GM23338 (cell line): Measurements from ENCODE around the gene BTNL9. TPM values are rescaled to one million over a fixed set of nuclear protein-coding genes. Genes with fewer than 3 reads are reported as not detected.
A peak's percentile ranks its signal among the peaks of the same experiment; 100 is the strongest.

Experiments
- ATAC-seq: fragments of 200-7000 bp; cut with Tn5 transposase; 3 replicates; pipeline ENCODE4 v1.9.1; 2020
- DNase-seq: peaks from one replicate; pipeline ENCODE4 v3.0.0-alpha.2; 2015; ENCODE audit warnings: low spot score
- H2AFZ ChIP-seq: fragments of 200-600 bp; sonication (generic); 2 replicates; pipeline ENCODE4 v1.8.0; 2016; ENCODE audit warnings: antibody characterized with exemption, mild to moderate bottlenecking, moderate library complexity
- H3F3A ChIP-seq: fragments of 200-600 bp; sonication (generic); replicated peaks from 2 replicates; pipeline ENCODE4 v1.8.0; 2017; ENCODE audit warnings: antibody characterized with exemption, mixed run types, low read depth
- H3K27ac ChIP-seq: fragments of 200-600 bp; sonication (generic); 2 replicates; pipeline ENCODE4 v1.6.1; 2016; ENCODE audit warnings: low read depth
- H3K27me3 ChIP-seq: fragments of 200-600 bp; sonication (generic); 2 replicates; pipeline ENCODE4 v1.8.0; 2016; ENCODE audit warnings: mild to moderate bottlenecking, mixed run types, moderate library complexity; ENCODE audit not compliant: insufficient read depth
- H3K36me3 ChIP-seq: fragments of 200-600 bp; sonication (generic); 2 replicates; pipeline ENCODE4 v1.8.0; 2016; ENCODE audit warnings: mild to moderate bottlenecking; ENCODE audit not compliant: insufficient read depth
- H3K4me1 ChIP-seq: fragments of 200-600 bp; sonication (generic); 2 replicates; pipeline ENCODE4 v1.8.0; 2016; ENCODE audit warnings: mild to moderate bottlenecking, moderate library complexity; ENCODE audit not compliant: insufficient read depth
- H3K4me2 ChIP-seq: fragments of 200-600 bp; sonication (generic); 2 replicates; pipeline ENCODE4 v1.7.1; 2017; ENCODE audit warnings: mixed run types
- H3K4me3 ChIP-seq: fragments of 200-600 bp; sonication (generic); 2 replicates; pipeline ENCODE4 v1.6.1; 2016; ENCODE audit warnings: mixed run types
- H3K79me2 ChIP-seq: fragments of 200-600 bp; sonication (generic); replicated peaks from 2 replicates; pipeline ENCODE4 v1.8.0; 2017; ENCODE audit warnings: mild to moderate bottlenecking; ENCODE audit not compliant: insufficient read depth
- H3K9me2 ChIP-seq: fragments of 200-600 bp; sonication (generic); 2 replicates; pipeline ENCODE4 v1.8.0; 2017; ENCODE audit not compliant: insufficient read depth
- H4K20me1 ChIP-seq: fragments of 200-600 bp; sonication (generic); replicated peaks from 2 replicates; pipeline ENCODE4 v1.8.0; 2017; ENCODE audit warnings: mild to moderate bottlenecking; ENCODE audit not compliant: insufficient read depth
- H3K27ac Mint-ChIP-seq: 2 replicates; pipeline ENCODE4 v1.8.0; 2020; ENCODE audit warnings: inconsistent platforms, mild to moderate bottlenecking, moderate library complexity, mixed read lengths
- H3K27me3 Mint-ChIP-seq: 3 replicates; pipeline ENCODE4 v1.8.0; 2022; ENCODE audit warnings: low read depth, mild to moderate bottlenecking, moderate library complexity, mixed read lengths, inconsistent platforms; ENCODE audit not compliant: insufficient read depth, poor library complexity
- H3K36me3 Mint-ChIP-seq: 3 replicates; pipeline ENCODE4 v1.8.0; 2021; ENCODE audit warnings: low read depth, mild to moderate bottlenecking, inconsistent platforms, moderate library complexity, mixed read lengths
- H3K4me1 Mint-ChIP-seq: 3 replicates; pipeline ENCODE4 v1.8.0; 2020; ENCODE audit warnings: mild to moderate bottlenecking, inconsistent platforms, mixed read lengths
- H3K4me3 Mint-ChIP-seq: 3 replicates; pipeline ENCODE4 v1.8.0; 2021; ENCODE audit warnings: moderate library complexity, mild to moderate bottlenecking, inconsistent platforms, mixed read lengths
- H3K9me3 Mint-ChIP-seq: 3 replicates; pipeline ENCODE4 v1.8.0; 2020; ENCODE audit warnings: moderate library complexity, mild to moderate bottlenecking, inconsistent platforms, mixed read lengths
- CREB1 ChIP-seq: fragments of 250-450 bp; sonication (Bioruptor Pico); IDR thresholded peaks from 2 replicates; pipeline ENCODE4 v1.5.0; 2020; ENCODE audit warnings: low read depth, mild to moderate bottlenecking, moderate library complexity
- EZH2 ChIP-seq: fragments of 200-600 bp; sonication (generic); IDR thresholded peaks from one replicate; pipeline ENCODE4 v1.8.0; 2017; ENCODE audit warnings: antibody characterized with exemption, mild to moderate bottlenecking, low read depth; ENCODE audit not compliant: unreplicated experiment
- EZH2phosphoT487 ChIP-seq: fragments of 200-600 bp; sonication (generic); IDR thresholded peaks from one replicate; pipeline ENCODE4 v1.8.1; 2018; ENCODE audit warnings: antibody characterized with exemption; ENCODE audit not compliant: unreplicated experiment
- JUNB ChIP-seq: IDR thresholded peaks from one replicate; pipeline ENCODE4 v1.6.1; 2016; ENCODE audit warnings: antibody characterized with exemption; ENCODE audit not compliant: unreplicated experiment
- POLR2AphosphoS5 ChIP-seq: IDR thresholded peaks from 2 replicates; pipeline ENCODE4 v1.6.1; 2016; ENCODE audit warnings: antibody characterized with exemption, low read depth
- STAT1 ChIP-seq: IDR thresholded peaks from one replicate; pipeline ENCODE4 v1.6.1; 2016; ENCODE audit warnings: antibody characterized with exemption; ENCODE audit not compliant: unreplicated experiment
- ZNF331 ChIP-seq: fragments of 250-450 bp; sonication (Bioruptor Pico); IDR thresholded peaks from 2 replicates; pipeline ENCODE4 v1.5.0; 2020; ENCODE audit warnings: low read depth, mild to moderate bottlenecking, moderate library complexity
- polyA plus RNA-seq: library from polyadenylated mRNA; unstranded; fragments of >200 nt; fragmentation: Nextera tagmentation; extraction: Ambion mirVana; gene quantifications from 2 replicates; pipeline ENCODE4 v1.2.1, GENCODE V29; 2016
- total RNA-seq: library from RNA; depleted of rRNA; stranded (reverse); fragments of >200 nt; shearing (Covaris generic); gene quantifications from 2 replicates; pipeline ENCODE4 v1.2.3, GENCODE V29; 2014
- TF ChIP-seq, protein P1 (sequence below): fragments of 250-450 bp; sonication (Bioruptor Pico); IDR thresholded peaks from 2 replicates; pipeline ENCODE4 v1.5.0; 2020; ENCODE audit warnings: mild to moderate bottlenecking, moderate library complexity

Gene BTNL9
- total and polyA plus RNA-seq, 2 experiments from 2014 or later: 0.21 to 3.4 TPM

DNA sequence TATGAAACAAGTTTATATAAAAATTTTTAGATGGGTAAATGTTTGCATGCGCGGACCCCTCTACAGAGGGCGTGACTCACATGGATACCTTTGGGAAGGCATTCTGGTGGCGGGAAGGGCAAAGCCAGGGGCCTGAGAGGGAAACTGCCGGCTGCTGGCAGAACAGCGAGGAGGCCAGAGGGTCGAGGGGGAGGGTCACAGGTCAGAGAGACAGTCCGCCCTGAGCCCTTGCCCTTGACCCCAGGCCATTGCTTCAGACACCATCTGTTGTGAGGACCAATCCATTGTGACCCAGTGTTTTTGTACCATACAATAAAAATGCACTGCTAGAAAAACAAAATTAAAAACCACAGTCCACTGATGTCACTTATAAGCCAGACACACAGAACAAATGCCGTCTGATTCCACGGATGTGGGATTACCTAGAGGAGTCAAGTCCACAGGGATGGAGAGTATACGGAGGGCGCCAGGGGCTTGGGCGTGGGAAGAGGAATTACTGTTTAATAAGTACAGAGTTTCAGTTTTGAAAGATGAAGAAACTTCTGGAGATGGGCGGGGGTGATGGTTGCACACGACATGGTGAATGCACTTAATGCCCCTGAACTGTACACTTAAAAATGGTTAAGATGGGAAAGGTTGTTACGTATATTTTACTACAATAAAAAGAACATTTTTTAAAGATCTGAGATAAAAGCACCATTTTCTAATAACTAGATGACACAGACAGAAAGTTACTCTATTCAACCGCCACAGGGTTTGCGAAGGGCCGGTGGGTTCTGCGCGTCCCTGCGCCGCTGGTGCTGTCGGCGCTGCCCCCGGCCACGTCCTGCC lies 12.0 kb downstream of the BTNL9 start:
- peak; percentile 22 for ATAC-seq
- Histone ChIP-seq H2AFZ (peak overlapping the region; percentile 98), H3K79me2 (no peaks in the 10 kb centered on the region), H3K4me2 (peak overlapping the region; percentile 84), H3F3A (0 out of 2 replicates have a peak, but pooled peaks cover 9% of the 10 kb centered on the region), H3K36me3 (no peaks in the 10 kb centered on the region), H3K27ac (no peak overlapping the region), H3K27me3 (peaks cover 88% of the 10 kb centered on the region), H3K9me2 (no peaks in the 10 kb centered on the region), H4K20me1 (peaks cover 5% of the 10 kb centered on the region), H3K4me1 (peaks cover 20% of the 10 kb centered on the region), H3K4me3 (peak overlapping the region; percentile 82)
- Mint-ChIP-seq H3K4me3 (peak overlapping the region; percentile 72), H3K36me3 (no peaks in the 10 kb centered on the region; the same call in 2 of the 3 replicates), H3K4me1 (peaks cover 18% of the 10 kb centered on the region), H3K27ac (no peak overlapping the region), H3K27me3 (peaks cover 68% of the 10 kb centered on the region), H3K9me3 (no peaks in the 10 kb centered on the region; the same call in 2 of the 3 replicates)
- peak; percentile 51 for DNase-seq
- TF ChIP-seq EZH2 (peak; percentile 94), JUNB (no peak)

DNA sequence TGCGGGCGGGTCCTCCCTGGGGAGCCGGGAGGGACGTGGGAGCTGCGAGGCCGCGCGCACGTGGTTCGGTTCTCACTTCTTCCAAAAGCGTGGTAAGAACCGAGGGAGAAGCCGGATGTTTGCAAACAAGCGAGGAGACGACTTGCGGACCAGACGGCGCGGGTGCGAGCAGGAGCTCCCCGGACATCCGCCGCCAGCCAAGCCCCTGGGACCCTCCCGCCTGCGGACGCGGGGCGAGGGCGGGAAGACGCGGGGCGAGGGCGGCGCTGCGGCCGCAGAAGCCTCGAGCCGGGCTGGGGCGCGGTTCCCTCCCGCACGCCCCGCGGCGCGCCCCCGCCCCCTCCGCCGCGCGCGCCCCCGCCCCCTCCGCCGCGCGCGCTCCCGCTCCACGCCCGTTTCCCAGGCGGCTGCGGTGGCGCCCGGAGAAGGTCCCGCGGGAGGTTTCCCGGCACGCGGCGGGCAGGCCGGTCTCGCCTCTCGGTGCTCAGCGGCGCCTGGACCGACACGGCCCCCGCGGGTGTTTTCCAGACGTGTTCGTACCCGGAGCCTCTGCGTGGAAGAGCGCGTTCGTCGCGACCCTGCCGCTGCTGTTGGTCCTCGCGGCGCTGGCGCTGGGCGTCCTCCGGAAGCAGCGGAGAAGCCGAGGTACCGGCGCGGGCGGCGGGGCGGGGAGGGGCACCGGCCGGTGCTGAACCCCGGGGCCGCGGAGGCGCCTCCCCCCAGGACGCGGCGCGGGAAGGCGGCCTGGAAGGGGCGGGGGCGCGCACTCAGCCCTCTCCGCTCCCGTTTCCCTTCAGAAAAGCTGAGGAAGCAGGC lies 12.8 kb downstream of the BTNL9 start:
- H3K36me3 Mint-ChIP-seq: no peaks in the 10 kb centered on the region; the same call in 2 of the 3 replicates
- Histone ChIP-seq H3K27ac (no peak overlapping the region), H4K20me1 (peaks cover 5% of the 10 kb centered on the region), H3K4me2 (peak overlapping the region; percentile 96), H3K79me2 (no peaks in the 10 kb centered on the region), H2AFZ (peak overlapping the region; percentile 98), H3F3A (0 out of 2 replicates have a peak, but pooled peaks cover 9% of the 10 kb centered on the region), H3K36me3 (no peaks in the 10 kb centered on the region), H3K9me2 (no peaks in the 10 kb centered on the region), H3K4me1 (peaks cover 20% of the 10 kb centered on the region), H3K27me3 (peaks cover 95% of the 10 kb centered on the region), H3K4me3 (peak overlapping the region; percentile 82)
- H3K9me3 Mint-ChIP-seq: no peaks in the 10 kb centered on the region; the same call in 2 of the 3 replicates
- H3K27ac Mint-ChIP-seq: no peak overlapping the region
- DNase-seq: peak; percentile 69
- H3K4me3 Mint-ChIP-seq: peak overlapping the region; percentile 81
- TF ChIP-seq POLR2AphosphoS5 (no peak), EZH2 (peak; percentile 1), CREB1 (CRISPR knock-in tag) (no peak), ZNF331 (CRISPR knock-in tag) (no peak), EZH2phosphoT487 (peak; percentile 74), STAT1 (no peak)
- TF ChIP-seq, protein P1, sequence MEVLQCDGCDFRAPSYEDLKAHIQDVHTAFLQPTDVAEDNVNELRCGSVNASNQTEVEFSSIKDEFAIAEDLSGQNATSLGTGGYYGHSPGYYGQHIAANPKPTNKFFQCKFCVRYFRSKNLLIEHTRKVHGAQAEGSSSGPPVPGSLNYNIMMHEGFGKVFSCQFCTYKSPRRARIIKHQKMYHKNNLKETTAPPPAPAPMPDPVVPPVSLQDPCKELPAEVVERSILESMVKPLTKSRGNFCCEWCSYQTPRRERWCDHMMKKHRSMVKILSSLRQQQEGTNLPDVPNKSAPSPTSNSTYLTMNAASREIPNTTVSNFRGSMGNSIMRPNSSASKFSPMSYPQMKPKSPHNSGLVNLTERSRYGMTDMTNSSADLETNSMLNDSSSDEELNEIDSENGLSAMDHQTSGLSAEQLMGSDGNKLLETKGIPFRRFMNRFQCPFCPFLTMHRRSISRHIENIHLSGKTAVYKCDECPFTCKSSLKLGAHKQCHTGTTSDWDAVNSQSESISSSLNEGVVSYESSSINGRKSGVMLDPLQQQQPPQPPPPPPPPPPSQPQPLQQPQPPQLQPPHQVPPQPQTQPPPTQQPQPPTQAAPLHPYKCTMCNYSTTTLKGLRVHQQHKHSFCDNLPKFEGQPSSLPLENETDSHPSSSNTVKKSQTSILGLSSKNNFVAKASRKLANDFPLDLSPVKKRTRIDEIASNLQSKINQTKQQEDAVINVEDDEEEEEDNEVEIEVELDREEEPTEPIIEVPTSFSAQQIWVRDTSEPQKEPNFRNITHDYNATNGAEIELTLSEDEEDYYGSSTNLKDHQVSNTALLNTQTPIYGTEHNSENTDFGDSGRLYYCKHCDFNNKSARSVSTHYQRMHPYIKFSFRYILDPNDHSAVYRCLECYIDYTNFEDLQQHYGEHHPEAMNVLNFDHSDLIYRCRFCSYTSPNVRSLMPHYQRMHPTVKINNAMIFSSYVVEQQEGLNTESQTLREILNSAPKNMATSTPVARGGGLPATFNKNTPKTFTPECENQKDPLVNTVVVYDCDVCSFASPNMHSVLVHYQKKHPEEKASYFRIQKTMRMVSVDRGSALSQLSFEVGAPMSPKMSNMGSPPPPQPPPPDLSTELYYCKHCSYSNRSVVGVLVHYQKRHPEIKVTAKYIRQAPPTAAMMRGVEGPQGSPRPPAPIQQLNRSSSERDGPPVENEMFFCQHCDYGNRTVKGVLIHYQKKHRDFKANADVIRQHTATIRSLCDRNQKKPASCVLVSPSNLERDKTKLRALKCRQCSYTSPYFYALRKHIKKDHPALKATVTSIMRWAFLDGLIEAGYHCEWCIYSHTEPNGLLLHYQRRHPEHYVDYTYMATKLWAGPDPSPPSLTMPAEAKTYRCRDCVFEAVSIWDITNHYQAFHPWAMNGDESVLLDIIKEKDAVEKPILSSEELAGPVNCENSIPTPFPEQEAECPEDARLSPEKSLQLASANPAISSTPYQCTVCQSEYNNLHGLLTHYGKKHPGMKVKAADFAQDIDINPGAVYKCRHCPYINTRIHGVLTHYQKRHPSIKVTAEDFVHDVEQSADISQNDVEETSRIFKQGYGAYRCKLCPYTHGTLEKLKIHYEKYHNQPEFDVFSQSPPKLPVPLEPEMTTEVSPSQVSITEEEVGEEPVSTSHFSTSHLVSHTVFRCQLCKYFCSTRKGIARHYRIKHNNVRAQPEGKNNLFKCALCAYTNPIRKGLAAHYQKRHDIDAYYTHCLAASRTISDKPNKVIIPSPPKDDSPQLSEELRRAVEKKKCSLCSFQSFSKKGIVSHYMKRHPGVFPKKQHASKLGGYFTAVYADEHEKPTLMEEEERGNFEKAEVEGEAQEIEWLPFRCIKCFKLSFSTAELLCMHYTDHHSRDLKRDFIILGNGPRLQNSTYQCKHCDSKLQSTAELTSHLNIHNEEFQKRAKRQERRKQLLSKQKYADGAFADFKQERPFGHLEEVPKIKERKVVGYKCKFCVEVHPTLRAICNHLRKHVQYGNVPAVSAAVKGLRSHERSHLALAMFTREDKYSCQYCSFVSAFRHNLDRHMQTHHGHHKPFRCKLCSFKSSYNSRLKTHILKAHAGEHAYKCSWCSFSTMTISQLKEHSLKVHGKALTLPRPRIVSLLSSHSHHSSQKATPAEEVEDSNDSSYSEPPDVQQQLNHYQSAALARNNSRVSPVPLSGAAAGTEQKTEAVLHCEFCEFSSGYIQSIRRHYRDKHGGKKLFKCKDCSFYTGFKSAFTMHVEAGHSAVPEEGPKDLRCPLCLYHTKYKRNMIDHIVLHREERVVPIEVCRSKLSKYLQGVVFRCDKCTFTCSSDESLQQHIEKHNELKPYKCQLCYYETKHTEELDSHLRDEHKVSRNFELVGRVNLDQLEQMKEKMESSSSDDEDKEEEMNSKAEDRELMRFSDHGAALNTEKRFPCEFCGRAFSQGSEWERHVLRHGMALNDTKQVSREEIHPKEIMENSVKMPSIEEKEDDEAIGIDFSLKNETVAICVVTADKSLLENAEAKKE (CRISPR knock-in tag): no peak
- peaks cover 18% of the 10 kb centered on the region for H3K4me1 Mint-ChIP-seq
- H3K27me3 Mint-ChIP-seq: peaks cover 76% of the 10 kb centered on the region
- peak; percentile 46 for ATAC-seq
